Left renal cortex interstitium (tissue), 4 donors: ENCODE results near the gene CDKAL1. TPM values are rescaled to one million over a fixed set of nuclear protein-coding genes. Genes with fewer than 3 reads are reported as not detected.
"Not testable (repeated sequence)": the region's sequence is repeated elsewhere in the genome, so short reads cannot be mapped to it uniquely, and the experiment has no call there.

ENCODE experiments used
- DNase-seq, 4 donors: peaks; one replicate each; pipeline ENCODE4 v3.0.0-alpha.2; 2013; ENCODE audit warnings: low read depth in 4 of 4, low spot score in 2 of 4, missing footprints in 1 of 4
- polyA plus RNA-seq, 4 donors: library from polyadenylated mRNA; unstranded; fragments of 120-200 nt; gene quantifications; one replicate each; pipeline ENCODE4 v1.2.1, GENCODE V29; 2013; ENCODE audit not compliant: insufficient read length in 4 of 4

CDKAL1 gene
- polyA plus RNA-seq, 4 donors, result 16.3 to 20.5 (median 19.4) TPM

DNA sequence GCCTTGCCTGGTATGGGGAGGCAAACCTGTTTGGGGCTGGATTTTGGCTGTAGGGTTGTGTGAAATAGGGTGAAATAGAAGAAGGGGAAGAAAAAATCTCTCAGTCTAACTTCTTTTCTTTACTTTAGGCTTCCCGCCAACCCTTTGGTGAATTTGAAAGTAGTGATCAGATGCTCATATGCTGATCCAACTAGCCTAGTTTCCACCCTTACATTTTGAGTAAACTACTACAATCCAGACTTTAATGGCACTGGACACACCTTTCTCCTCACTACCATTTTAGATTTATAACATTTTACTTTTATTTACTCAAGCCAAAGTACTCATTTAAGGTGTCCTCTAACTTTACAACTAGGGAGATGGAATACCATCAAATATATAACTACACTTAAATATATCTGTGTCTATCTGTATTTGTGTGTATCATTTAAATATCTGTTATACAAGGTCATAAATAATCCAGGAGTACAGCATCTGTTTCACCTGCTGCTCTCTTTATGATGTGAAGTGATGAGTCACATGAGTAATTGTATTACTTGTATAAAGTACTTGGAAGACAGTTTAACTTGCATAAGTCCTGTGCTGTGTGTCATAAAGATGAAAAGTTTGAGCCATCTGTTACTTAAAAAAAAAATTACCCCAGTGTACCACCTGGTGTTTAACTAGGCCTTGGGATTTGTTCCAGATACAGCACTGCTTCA is 172.1 kb downstream of the CDKAL1 start:
- DNase-seq, result no peak

DNA sequence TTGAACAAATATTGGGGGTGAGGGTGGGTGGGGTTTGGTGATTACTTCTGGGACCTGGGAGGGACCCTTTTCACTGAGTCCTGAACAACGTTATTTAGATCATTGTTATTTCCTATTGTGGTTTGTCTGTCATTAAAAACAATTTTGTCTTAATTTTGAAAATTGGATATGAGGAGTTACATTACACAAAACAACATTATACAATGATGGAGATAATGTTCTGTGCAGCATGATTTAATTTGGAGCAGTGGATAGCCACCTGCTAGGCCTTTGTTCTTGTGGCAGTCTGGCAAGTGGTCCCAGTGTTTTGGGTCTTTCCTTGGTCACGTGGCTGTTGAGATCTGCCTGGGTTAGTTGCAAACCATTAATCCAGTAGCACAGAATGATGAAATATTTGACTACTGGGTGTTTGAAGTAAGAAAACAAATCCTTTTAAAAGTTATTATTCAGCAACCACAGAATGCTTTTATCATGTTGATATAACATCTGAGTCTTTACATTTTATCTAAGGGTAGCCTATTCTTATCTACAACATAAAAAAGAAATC is 172.8 kb downstream of the CDKAL1 start:
- DNase-seq, result no peak

DNA sequence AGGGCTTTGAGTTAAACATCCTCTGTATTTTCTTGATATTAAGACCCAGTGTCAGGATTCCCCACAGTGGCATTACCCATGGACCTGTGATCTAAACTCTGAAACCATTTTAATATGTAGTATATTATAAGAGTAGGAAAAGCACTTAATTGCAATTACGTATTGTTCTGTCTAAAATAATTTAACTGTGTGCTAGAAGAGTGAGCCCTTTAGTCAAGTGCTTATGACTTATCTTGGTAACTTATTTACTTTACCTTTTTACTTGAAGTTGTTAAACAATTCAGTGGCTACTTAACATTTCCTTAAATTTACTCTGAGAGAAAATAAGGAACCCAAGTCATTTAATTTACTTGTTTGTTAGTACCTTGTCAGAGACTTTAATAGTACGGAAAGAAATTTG is 173.6 kb downstream of the CDKAL1 start:
- no peak for DNase-seq

DNA sequence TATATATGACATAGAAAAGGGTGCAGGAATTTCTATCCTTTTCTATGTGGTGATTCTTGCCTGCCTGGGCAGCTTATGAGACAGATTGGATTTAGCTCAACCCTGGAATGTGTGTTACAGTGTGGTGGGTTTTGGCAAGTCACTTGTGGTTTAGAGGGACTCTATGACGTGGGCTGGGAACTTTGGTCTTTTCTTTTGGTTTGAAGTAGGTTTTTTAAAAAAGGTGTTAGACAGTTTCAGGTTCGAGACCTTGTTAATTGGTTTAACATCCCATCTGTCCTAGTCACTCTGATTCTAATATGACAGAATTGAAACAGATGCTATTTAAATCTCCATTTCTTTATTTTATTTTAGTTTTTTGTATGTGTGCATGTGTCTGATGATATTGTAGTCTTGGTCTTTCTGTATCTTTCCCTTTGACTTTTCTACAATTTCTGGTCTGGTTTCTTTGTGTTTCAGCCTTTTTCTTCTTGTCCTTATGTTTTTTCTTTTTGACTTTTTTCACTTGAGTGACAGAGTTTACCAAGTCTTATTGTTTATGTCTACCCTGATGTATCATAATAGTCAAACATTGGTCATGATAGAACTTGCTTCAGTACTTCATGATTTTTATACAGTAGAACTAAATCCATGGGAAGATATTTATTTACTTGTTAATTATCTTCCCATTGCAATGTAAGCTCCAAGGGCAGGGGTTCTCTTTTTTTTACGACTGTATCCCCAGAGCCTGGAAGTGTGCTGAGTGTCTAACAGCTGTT is 174.3 kb downstream of the CDKAL1 start:
- DNase-seq, result no peak

DNA sequence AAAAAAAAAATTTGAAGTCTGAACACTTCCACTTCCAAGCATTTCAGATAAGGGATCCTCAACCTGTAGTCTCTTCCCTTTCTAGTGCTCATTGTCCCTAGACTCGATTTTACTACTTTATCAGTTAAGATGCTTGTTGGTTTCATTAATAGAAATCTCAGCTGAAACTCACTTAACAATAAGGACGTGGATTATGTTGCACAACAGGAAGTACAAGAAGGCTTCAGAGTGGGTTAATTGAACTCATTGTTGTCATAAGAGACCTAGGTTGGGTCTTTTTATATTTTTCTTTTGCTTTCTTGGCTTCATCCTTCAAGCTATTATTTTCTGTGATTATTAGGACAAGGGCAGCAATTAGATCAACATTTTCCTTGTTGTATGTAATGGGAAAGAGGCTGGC is 175.2 kb downstream of the CDKAL1 start:
- no peak for DNase-seq

DNA sequence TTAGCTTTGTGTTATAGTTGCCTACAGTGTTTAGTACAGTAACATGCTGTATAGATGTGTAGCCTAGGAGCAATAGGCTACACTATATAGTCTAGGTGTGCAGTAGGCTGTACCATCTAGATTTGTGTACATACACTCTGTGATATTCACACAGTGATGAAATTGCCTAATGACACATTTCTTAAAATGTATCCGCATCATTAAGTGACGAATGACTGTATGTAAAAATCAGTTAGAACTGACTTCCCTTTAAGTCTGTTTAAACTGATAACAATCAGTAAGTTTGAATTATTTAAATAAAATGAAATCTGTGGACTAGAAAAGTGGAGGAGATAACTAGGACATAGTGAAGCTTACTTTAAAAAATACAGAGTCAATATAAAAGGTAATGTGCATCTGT is 176.1 kb downstream of the CDKAL1 start:
- DNase-seq, result no peak

DNA sequence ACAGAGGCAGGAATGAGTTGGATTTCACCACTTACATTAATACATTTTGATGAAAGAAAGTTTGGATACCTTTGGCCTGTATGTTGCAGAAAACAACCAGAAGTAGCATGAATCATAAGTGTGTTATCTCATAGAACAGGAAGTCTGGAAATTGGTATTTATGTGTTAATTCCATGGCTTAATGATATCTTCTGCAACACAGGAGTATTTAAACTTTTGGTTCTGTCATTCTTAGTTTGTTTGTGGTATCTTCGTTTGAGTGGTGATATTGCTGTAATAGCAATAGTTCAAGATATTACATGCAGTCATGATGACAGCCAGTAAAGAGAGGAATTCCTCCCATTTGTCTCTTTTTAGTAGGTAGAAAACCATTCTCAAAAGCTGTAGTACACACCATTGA is 177.3 kb downstream of the CDKAL1 start:
- no peak for DNase-seq

- DNase-seq, result no peak
Measured at GRCh38 chr6:20712011-20712410, 177.8 kb downstream of the CDKAL1 start.

DNA sequence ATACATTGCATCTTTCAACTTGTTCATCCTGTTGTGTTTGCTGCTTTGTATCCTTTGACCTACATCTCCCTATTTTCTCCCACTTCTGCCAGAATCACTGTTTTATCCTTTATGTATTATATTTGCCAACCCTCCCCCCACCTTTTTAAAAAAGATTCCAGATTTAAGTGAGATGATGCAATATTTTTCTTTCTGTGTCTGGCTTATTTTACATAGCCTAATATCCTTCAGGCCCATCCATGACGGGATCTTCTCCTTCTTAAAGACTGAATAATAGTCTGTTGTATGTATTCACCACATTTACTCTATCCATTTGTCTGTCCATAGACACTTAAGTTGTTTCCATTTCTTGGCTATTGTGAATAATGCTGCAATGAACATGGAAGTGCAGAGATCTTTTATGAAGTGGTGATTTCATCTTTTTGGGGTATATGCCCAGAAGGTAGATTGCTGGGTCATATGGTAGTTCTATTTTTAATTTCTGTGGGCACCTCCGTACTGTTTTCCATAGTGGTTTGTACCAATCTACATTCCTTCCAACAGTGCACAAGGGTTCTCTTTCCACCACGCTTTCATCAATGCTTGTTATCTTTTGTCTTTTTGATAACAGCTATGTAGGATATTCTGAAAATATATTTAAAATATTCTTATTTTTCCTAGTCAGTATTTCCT is 181.0 kb downstream of the CDKAL1 start:
- DNase-seq, result no peak

DNA sequence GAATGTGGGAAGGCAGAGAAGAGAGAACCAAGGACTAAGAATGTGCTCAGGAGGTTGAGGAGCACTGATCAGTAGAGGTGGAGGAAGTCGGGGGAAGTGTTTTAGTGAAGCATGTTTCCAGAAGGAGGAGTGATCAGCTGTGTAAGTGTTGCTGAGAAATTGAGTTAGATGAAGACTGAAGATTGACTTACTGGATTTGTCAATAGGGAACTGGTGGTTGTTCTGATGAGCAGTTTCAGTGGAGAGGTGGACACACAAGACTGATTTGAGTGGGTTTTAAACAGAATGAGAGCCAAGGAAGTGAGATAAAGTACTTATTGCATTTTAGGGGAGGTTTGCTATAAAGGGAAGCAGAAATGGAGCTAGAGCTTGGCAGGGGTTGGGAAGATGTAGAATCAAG is 182.6 kb downstream of the CDKAL1 start:
- DNase-seq, result no peak

DNA sequence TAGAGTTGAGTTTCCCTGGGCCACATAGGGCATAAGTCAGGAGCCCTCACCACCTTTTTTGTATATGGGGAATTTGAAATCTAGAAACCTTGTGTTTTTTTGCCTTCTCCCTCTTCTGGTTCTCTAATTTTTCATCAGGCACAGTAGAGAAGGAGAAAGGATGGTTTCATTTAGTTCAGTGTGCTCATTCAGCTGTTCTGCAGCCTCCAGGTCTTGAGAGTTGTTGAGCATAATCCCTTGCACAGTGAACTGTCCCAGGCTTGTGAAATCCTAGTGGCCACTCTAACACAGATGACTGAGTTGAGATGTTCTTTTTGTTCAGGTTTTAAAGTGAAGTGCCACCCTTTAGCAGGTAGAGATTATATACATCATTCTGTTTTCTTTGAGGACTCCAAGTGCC is 183.5 kb downstream of the CDKAL1 start:
- DNase-seq, result no peak

DNA sequence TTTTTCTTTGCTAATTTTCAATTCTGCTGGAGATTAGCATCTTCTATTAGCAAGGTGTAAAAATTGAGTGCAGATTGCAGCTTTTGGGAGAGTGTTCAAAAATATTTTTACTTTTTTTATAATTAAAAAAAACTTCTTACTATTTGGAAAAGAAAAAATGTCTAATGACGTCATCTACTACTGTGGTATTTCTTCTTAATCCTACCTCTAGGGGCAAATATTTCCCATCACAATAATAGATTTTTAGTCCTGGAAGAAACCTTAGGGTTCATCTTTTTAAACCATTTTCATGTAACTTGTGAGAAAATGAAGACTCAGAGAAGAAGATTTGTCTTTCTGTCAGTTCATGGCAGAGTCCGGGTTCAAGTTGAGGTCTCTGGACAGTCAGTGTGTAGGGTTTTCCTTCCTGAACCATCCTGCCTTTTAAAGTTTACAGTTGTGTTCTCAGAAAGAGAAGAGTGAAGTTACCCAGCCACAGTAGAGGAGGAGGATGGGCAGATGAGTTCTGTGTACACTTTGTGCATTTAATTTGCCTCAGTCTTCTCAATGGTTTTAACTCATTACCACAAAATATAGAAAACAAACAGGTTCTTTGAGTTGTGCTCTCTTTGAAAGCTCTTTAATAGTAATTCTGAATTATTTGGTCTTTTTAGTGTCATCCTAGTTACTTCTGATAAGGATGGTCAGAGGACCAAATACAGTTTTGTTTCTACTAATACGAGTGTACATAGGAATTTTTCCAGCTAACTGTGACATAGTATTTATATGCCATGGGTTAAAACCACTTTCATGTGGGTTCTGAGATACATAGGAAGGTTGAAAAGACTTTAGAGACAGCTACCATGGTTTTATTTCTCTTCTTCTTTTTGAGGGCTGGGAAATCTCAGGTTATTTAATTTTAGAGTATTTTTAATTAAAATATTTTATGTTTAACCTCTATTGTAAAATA is 184.7 kb downstream of the CDKAL1 start:
- DNase-seq, result no peak

GRCh38 chr6:20719980-20720379 is 185.7 kb downstream of the CDKAL1 start:
- no peak for DNase-seq

DNA sequence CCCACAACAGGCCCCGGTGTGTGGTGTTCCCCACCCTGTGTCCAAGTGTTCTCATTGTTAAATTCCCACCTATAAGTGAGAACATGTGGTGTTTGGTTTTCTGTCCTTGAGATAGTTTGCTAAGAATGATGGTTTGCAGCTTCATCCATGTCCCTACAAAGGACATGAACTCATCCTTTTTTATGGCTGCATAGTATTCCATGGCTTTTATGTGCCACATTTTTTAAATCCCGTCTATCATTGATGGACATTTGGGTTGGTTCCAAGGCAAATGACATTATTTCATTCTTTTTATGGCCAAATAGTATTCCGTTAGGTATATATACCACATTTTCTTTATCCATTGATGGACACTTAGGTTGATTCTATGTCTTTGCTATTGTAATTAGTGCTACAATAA is 186.9 kb downstream of the CDKAL1 start:
- not testable (repeated sequence) for DNase-seq

DNA sequence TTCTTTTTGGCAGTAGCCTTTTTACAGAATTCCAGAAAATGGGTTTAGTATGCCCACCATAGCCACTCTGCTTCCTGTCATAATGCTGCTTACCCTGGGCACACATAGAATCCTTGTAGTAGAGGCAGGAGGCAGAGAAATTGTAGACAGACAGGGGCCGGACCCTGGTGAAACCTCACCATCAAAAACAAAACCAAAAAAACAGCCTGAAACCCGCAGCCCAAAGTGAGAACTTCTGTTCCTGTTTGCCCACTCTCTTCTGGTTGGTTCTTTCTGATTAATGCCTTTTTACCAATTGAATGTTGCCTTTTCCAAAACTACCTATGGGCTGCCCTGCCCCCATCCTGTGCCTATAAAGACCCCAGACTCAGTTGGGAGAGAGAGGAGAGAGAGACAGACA is 188.2 kb downstream of the CDKAL1 start:
- DNase-seq, result no peak

GRCh38 chr6:20723236-20723635 is 189.0 kb downstream of the CDKAL1 start:
- DNase-seq, result no peak

- DNase-seq, result no peak
Measured at GRCh38 chr6:20724443-20725190, 190.4 kb downstream of the CDKAL1 start.

GRCh38 chr6:20725235-20725634 is 191.0 kb downstream of the CDKAL1 start:
- not testable (repeated sequence) for DNase-seq

DNA sequence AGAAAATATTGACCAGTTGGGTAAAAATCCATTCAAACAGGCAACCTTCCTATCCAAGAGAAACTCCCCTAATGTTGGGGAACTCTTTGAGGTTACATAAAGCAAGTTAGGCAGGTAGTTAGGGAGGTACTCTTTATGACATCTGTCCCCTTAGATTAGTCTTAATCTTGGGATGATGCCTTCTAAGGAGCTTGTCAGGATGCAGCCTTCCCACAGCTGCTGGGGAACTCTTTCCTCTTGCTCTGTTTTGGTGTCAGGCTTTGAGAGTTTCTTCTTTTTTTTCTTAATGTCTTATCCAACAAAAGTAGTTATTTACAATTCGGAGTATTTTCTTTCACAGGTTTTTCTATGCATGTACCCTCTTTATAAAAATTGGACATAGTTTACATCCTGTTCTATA is 194.8 kb downstream of the CDKAL1 start:
- no peak for DNase-seq

GRCh38 chr6:20732362-20732761 is 198.1 kb downstream of the CDKAL1 start:
- not testable (repeated sequence) for DNase-seq
